Urinary bladder (tissue), 4 donors: ENCODE measurements around the gene CANX. TPM values are rescaled to one million over a fixed set of nuclear protein-coding genes. Genes with fewer than 3 reads are reported as not detected.
"Not testable (repeated sequence)": the region's sequence is repeated elsewhere in the genome, so short reads cannot be mapped to it uniquely, and the experiment has no call there.

Source experiments
- DNase-seq: peaks from one replicate; pipeline ENCODE4 v3.0.0-alpha.2; 2015; ENCODE audit errors: extremely low spot score
- H3K27ac ChIP-seq: one replicate; pipeline ENCODE4 v1.5.1; 2013; ENCODE audit warnings: low read depth, mild to moderate bottlenecking, moderate library complexity
- H3K36me3 ChIP-seq: one replicate; pipeline ENCODE4 v1.6.1; 2013; ENCODE audit warnings: mild to moderate bottlenecking, moderate library complexity; ENCODE audit not compliant: insufficient read depth
- H3K4me1 ChIP-seq: one replicate; pipeline ENCODE4 v1.6.1; 2013; ENCODE audit warnings: mild to moderate bottlenecking, moderate library complexity; ENCODE audit not compliant: insufficient read depth
- H3K4me3 ChIP-seq: one replicate; pipeline ENCODE4 v1.5.1; 2013; ENCODE audit warnings: low read depth, low read length
- WGBS: extraction: QIAGEN DNeasy Blood & Tissue Kit; methylation state at CpG from one replicate; pipeline ENCODE4 v1.1.7; 2013; 5-methylcytosine and 5-hydroxymethylcytosine counted together
- polyA plus RNA-seq: library from polyadenylated mRNA; stranded (reverse); fragments of 200-250 nt; gene quantifications from one replicate; pipeline ENCODE4 v1.2.3, GENCODE V29; 2013
- total RNA-seq: library from RNA; depleted of rRNA; stranded (reverse); fragments of >200 nt; gene quantifications from one replicate; pipeline ENCODE4 v1.2.3, GENCODE V29; 2014
- donor health status: healthy with polysubstance abuse.
- donor health status: healthy.

Gene CANX
- total and polyA plus RNA-seq, 2 donors: 195 to 422 TPM

DNA sequence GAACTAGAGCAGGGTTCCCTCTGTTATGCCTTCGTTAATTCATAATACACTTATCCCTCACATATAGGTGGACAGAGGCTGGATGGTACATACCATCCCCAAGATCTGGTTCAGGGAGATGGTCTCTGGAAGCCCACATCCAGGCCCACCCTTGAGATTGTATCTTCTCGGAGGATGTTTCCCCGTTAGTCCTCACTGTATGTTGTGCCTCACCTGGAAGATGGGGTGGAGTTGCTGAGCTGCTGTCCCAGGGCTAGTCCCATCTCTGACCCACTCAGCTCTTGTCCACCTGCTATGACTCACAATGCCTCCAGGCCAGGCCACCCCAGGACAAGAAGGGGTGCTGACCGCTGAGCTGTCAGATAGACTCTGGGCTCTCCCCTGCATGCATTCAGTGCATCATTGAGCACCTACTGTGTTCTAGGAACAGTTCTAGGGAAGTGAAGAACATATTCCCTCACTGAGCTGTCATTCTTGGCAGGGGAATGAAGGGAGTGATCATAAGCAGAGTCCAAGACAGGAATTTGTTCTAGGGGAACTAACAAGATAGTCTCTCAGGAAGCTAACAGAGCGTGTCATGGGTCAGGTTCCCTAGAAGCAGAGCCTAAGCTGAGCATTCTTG lies 17.9 kb upstream of the CANX start, which contains the start of gene CBY3:
Gene CBY3 (minus strand): TSS at position 255 of the 622 bp plus-strand sequence. CDS start 116 bp downstream, at position 139.
- WGBS: 90% methylated on average over 5 of the region's 5 CpGs

GRCh38 chr5:179689212-179689611 lies 9.6 kb upstream of the CANX start:
- not testable (repeated sequence) for H3K4me3 ChIP-seq, H3K4me1 ChIP-seq, H3K36me3 ChIP-seq, H3K27ac ChIP-seq, DNase-seq
- WGBS: 85% methylated on average over 9 of the region's 9 CpGs

More for the DNA sequence above, 17.9 kb upstream of the CANX start, which contains the start of gene CBY3:
- no peak for DNase-seq
- H3K36me3 ChIP-seq: no peaks in the 10 kb centered on the region
- no peaks in the 10 kb centered on the region for H3K4me1 ChIP-seq
- H3K27ac ChIP-seq: no peak within 1 kb of the TSS
- no peak within 1 kb of the TSS for H3K4me3 ChIP-seq

DNA sequence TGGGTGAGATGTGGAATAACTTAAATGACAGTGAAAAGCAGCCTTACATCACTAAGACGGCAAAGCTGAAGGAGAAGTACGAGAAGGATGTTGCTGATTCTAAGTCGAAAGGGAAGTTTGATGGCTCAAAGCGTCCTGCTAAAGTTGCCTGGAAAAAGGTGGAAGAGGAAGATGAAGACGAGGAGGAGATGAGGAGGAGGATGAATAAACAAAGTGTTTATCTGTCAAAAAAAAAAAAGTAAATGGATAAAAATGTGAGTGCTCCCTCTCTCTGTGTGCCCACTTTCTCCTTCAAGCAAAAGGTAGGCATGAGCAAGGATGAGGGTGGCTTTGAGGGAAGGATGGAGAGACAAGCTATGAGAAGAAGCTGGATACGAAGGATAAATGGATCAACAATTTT lies 4.2 kb upstream of the CANX start:
- 90% methylated on average over 6 of the region's 6 CpGs for WGBS
- H3K4me1 ChIP-seq: peaks cover 2% of the 10 kb centered on the region
- H3K36me3 ChIP-seq: no peaks in the 10 kb centered on the region
- H3K4me3 ChIP-seq: no peak overlapping the region
- H3K27ac ChIP-seq: no peak overlapping the region
- DNase-seq: no peak

DNA sequence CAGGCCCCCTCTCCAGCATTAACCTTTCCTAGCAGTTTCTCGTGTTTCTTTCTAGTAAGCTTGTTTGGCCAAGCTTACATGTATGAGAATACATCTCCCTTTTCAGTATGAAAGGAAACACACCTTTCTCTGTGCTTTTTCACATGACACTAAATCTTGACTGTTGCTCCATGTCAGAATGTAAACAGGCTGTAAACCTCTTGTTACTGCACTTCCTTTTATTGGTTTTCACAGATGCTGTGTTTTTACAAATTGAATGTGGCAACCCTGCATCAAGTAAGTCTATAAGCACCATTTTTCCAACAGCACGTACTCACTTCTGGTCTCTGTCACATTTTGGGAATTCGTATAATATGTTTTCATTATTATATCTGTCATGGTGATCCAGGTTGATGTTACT lies 2.2 kb upstream of the CANX start:
- 75% methylated on average over 3 of the region's 3 CpGs for WGBS
- Histone ChIP-seq H3K36me3 (no peaks in the 10 kb centered on the region), H3K4me3 (no peak overlapping the region), H3K27ac (no peak overlapping the region), H3K4me1 (peaks cover 5% of the 10 kb centered on the region)
- no peak for DNase-seq

DNA sequence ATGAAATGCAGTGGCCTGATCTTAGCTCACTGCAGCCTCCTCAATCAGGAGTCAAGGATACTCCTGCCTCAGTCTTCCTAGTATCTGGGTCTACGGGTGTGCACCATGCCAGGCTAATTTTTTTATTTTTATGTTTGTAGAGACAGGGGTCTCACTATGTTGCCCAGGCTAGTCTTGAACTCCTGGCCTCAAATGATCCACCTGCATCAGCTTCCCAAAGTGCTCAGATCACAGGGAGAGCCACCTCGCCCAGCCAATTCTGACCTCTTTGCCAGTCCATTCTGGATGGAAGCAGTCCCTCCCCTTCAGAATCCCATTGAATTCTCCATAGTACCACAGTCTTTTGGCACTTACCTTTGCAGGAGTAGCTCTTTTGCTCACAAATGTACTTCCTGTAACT lies 1.7 kb upstream of the CANX start:
- DNase-seq: no peak
- WGBS: over 99% methylated on average over 2 of the region's 2 CpGs
- Histone ChIP-seq H3K27ac (no peak overlapping the region), H3K36me3 (no peaks in the 10 kb centered on the region), H3K4me3 (no peak overlapping the region), H3K4me1 (peaks cover 5% of the 10 kb centered on the region)

DNA sequence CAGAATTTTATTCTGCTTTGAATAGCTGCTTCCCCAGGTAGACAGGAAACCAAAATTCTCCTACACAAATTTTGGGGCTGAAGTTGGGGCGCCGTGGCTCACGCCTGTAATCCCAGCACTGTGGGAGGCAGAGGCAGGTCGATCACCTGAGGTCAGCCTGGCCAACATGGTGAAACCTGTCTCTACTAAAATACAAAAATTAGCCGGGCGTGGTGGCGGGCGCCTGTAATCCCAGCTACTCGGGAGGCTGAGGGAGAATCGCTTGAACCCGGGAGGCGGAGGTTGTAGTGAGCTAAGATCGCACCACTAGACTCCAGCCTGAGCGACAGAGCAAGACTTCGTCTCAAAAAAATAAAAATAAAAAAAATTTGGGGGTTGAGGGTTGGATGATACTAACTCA lies 1.2 kb upstream of the CANX start:
- Histone ChIP-seq H3K27ac (peak overlapping the region; percentile 84), H3K4me3 (peak overlapping the region; percentile 90)
- H3K36me3 ChIP-seq, H3K4me1 ChIP-seq, DNase-seq: not testable (repeated sequence)
- WGBS: 98% methylated on average over 15 of the region's 15 CpGs

GRCh38 chr5:179697993-179698934 lies 503 bp upstream of the CANX start:
- peak overlapping the region; percentile 84 for H3K27ac ChIP-seq
- H3K36me3 ChIP-seq: no peaks in the 10 kb centered on the region
- 1% methylated on average over 72 of the region's 72 CpGs for WGBS
- peak; percentile 98 for DNase-seq
- peaks cover 5% of the 10 kb centered on the region for H3K4me1 ChIP-seq
- H3K4me3 ChIP-seq: peak overlapping the region; percentile 90

DNA sequence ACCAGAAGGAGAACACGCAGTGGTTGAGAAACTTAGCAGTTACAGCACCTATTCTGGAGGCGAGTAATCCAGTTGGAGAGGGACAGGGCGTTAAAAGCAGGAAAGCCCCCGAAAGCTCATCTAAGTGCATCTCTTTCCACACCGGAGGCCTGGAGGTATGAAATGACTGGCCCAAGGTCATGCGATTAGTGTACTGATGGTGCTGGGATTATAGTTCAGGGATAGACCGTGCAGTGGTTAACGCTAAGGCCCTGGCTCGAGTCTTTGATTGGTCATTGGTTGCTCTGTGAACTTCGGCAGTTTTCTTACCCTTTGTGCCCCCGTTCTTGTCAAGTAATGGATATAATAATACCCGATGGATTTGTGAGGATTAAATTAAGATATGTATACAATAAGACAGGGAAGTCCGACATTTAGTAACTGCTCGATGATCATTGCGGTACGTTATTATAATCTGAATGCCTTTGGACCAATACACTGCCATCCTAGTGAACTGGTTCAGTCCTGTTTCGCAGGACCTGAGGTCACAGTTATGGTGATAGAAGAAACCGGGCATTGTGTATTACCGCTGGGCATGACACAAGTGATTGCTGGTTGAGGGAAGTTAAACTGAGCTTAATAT lies 960 bp downstream of the CANX start:
- Histone ChIP-seq H3K27ac (no peak overlapping the region), H3K4me1 (peaks cover 5% of the 10 kb centered on the region), H3K4me3 (peak overlapping the region; percentile 90), H3K36me3 (no peaks in the 10 kb centered on the region)
- WGBS: 3% methylated on average over 19 of the region's 19 CpGs
- DNase-seq: no peak

GRCh38 chr5:179700401-179700918 lies 1.7 kb downstream of the CANX start:
- Histone ChIP-seq H3K36me3 (no peaks in the 10 kb centered on the region), H3K4me3 (no peak overlapping the region), H3K4me1 (peaks cover 5% of the 10 kb centered on the region), H3K27ac (no peak overlapping the region)
- no peak for DNase-seq
- 57% methylated on average over 7 of the region's 7 CpGs for WGBS

DNA sequence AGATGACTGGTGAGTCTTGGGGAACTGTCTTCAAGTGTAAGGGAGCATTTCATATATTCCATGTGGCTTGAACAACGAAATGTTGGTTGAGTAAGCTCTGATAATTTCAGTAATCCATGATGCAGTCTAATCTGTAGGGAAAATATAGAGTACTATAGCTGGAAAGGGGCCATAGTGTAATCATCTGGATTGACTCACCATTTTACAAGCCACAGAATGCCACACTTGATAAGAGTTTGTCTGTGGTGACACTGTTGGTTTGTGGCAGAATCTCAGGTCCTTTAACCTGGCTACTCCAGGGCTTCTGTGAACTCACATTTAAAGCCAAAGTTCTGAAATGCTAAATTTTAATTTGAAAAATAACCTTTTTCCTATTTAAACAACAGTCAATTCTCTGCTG lies 17.5 kb downstream of the CANX start:
- H3K36me3 ChIP-seq: peaks cover 9% of the 10 kb centered on the region
- no peak overlapping the region for H3K27ac ChIP-seq
- 76% methylated on average over 1 of the region's 1 CpG for WGBS
- DNase-seq: no peak
- no peak overlapping the region for H3K4me3 ChIP-seq
- H3K4me1 ChIP-seq: no peaks in the 10 kb centered on the region

- WGBS: 76% methylated on average over 2 of the region's 2 CpGs
- Histone ChIP-seq H3K4me1 (no peaks in the 10 kb centered on the region), H3K36me3 (peaks cover 8% of the 10 kb centered on the region), H3K4me3 (no peak overlapping the region), H3K27ac (no peak overlapping the region)
- no peak for DNase-seq
Measured at GRCh38 chr5:179720222-179720621, 21.5 kb downstream of the CANX start.

DNA sequence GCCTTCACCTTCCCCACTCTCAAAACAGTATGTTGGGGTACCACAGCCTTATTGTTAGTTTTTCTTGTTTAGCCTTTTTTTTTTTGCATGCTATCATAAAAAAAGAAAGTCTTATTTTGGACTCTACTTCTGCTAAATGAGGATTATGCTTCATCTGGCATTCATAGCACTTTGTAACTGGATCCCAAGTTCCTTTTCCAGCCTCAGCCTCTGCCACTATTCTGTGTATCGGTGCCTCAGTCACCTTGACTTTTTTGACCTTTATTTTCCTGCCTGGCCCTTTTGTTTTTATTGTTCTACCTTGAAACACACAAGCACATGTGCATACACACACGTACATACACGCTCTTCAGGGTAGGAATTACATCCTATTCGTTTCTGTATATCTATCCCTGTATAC lies 25.4 kb downstream of the CANX start:
- Histone ChIP-seq H3K4me3 (no peak overlapping the region), H3K4me1 (no peaks in the 10 kb centered on the region), H3K27ac (no peak overlapping the region), H3K36me3 (peaks cover 11% of the 10 kb centered on the region)
- 93% methylated on average over 4 of the region's 4 CpGs for WGBS
- DNase-seq: no peak

DNA sequence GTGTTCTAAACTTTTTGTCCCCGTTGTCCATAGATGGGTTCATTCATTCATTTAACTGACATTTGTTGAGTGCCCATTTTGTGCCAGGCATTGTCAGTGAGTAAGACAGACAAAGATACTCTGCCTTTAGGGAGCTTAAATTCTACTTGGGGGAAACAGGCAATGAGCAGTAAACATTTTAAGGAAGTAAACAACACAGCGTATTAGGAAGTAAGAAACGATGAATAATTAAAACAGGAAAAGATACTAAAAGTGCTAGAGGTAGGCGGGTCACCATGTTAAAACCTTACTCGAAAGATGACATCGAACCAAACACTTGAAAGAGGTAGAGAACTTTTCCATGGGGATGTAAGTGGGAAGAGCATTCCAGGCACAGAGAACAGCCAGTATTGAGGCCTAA lies 28.3 kb downstream of the CANX start:
- 87% methylated on average over 6 of the region's 6 CpGs for WGBS
- no peak for DNase-seq
- Histone ChIP-seq H3K4me1 (no peaks in the 10 kb centered on the region), H3K4me3 (no peak overlapping the region), H3K27ac (no peak overlapping the region), H3K36me3 (peaks cover 7% of the 10 kb centered on the region)
